Stimulated activated CD4-positive, alpha-beta T cell treated with anti-CD3 and anti-CD28 coated beads, Interleukin-2, amount 100 ng/mL, for 48 hours (primary cell): Measurements from ENCODE around the gene G3BP1.
"Not testable (repeated sequence)": the region's sequence is repeated elsewhere in the genome, so short reads cannot be mapped to it uniquely, and the experiment has no call there.

Experiments used
- DNase-seq, 2 donors: peaks; one replicate each; pipeline ENCODE4 v3.0.0-alpha.2; 2020

The G3BP1 gene

DNA sequence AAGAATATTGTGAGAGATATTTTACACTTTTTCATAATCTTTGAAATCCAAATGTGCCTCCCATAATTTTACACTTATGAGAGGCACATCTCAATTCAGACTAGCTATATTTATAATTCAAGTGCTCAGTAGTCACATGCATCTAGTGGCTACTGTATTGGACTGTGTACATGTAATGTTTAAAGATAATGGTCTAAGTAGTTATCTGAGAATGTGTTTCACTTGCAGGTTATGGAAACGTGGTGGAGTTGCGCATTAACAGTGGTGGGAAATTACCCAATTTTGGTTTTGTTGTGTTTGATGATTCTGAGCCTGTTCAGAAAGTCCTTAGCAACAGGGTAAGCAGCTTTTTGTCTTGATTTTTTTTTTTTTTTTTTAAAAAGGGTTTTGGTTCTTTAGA is 28.8 kb downstream of the G3BP1 start:
- no peak for DNase-seq

DNA sequence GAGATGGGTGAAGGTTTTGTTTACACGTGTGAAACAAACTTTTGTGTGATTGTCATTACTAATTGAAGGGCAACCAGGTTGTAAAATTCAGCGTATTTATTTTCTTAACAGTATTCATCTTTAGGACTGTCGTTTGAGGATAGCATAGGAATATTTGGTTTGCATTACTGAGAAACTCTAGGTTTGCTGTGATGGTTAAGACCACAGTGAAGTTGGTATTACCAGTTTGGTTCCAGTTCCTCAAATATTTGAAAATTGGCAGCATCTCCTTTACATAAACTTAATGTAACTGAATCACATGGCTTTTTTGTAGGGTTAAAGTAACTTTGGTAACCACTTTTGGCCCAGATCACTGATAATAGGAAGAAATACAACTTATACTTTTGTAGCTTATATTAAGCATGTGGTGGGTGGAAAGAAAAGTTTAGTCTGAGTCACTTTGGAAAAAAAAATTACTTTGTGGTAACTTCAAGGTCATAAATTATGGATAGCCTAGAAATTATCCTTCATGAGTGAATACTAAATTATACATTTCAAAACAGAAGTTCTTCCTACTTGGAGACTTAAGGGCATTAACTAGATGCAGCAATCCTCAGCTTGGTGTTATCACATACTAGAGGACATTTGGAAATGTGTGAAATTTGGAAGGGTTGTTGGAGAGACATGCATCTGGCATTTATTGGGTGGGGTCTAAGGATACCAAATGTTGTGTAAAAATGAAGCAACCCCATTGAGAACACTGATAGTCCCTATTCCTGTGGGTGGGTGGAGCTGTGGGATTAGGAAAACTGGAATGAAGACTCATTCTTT is 33.9 kb downstream of the G3BP1 start:
- no peak for DNase-seq

DNA sequence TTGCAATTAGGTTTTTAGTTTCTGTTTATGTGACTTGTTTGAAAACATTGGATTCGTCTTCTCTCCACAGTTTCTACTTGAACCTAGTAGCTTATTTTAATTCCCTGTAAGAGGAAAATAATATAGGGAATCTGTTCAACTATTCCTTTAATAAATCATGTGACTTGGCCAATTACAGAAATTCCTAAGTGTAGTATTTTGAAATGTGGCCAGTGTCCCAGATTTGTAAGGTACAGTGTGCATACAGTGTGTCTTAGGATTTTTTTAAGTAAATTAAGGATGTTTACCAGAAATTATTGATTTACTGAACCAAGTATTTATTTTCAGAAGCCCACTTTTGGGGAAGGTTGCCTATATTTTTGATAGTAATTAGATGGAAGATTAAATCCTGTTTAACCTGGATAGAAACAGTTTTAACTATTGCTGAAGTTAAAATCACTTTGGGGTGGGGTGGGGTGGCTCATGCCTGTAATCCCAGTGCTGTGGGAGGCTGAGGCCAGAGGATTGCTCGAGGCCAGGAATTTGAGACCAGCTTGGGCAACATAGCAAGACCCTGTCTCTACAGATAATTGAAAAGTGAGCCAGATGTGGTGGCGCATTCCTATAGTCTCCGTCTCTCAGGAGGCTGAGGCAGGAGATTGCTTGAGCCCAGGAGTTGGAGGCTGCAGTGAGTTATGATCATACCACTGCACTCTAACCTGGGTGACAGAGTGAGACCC is 36.9 kb downstream of the G3BP1 start:
- no peak for DNase-seq

- no peak for DNase-seq
These were observed 38.7 kb downstream of the G3BP1 start for GRCh38 chr5:151810449-151810848.

GRCh38 chr5:151810897-151811296 is 39.1 kb downstream of the G3BP1 start:
- DNase-seq: no peak

GRCh38 chr5:151811593-151812321 is 40.0 kb downstream of the G3BP1 start:
- DNase-seq: no peak

GRCh38 chr5:151812757-151813309 is 41.1 kb downstream of the G3BP1 start:
- DNase-seq: no peak

DNA sequence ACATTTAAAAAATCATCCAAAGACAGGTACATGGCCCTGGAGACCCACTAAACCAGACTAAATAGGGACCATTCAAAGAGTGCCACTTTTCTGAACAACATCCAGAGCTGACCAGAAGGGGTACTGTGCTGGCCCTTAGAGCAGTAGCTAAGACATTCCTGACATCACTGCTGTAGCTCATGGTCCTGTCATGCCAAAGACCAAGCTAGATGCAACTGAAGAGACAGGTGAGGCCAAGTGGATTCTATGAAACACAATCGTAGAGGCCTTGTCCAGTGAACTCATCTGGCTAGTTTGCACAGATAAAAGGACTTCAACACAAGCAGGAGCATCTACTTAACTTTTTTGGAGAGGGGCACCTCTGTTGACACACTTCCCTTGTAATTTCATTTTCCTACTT is 43.3 kb downstream of the G3BP1 start:
- DNase-seq: no peak

- no peak for DNase-seq
These were observed 48.1 kb downstream of the G3BP1 start for GRCh38 chr5:151819830-151820229.

DNA sequence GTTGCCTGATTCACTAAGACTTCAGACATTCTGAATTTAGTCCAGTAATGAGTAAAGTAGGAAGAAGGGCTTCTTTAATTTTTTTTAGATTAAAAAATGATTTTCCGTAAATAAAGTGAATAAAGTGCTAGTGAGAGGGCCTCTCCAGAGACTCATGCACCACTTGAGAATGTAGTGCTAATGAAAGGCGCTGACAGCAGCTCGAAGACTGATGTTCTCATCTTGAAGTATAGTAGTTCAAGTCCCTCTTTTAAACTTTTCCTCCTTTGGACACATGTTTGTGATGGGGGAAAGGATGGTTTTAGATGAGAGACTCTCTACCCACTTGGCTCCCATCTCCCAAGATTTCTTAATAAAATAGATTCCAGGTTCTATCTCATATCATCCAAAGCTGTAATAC is 48.5 kb downstream of the G3BP1 start:
- no peak for DNase-seq

DNA sequence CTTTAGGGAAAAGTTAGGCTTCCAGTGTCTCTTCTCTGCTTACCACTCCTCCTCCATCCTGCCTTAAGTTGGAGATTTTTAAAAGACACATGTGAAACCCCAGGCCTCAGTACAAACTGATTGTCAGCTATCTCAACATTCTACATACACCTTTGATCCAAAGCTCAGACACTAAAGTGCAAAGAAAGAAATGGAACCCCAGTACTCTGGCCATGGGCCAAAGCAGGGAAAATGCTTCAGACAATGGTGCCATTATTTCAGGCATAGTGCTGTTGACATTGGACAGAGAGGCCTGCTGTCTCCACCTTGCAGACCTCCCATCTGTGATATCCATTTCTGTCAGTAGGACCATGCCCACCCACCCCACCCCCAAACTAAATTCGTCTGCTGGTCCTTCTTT is 49.1 kb downstream of the G3BP1 start:
- DNase-seq: no peak

GRCh38 chr5:151822141-151822540 is 50.4 kb downstream of the G3BP1 start:
- no peak for DNase-seq

- DNase-seq: peak; percentile 12 to 17
These were observed 53.7 kb downstream of the G3BP1 start for GRCh38 chr5:151825445-151825844.

GRCh38 chr5:151829370-151829769 is 57.6 kb downstream of the G3BP1 start:
- no peak for DNase-seq

DNA sequence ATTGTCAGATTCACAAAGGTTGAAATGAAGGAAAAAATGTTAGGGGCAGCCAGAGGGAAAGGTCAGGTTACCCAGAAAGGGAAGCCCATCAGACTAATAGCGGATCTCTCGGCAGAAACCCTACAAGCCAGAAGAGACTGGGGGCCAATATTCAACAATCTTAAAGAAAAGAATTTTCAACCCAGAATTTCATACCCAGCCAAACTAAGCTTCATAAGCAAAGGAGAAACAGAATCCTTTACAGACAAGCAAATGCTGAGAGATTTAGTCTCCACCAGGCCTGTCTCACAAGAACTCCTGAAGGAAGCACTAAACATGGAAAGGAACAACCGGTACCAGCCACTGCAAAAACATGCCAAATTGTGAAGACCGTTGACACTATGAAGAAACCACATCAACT is 61.1 kb downstream of the G3BP1 start:
- DNase-seq: not testable (repeated sequence)

DNA sequence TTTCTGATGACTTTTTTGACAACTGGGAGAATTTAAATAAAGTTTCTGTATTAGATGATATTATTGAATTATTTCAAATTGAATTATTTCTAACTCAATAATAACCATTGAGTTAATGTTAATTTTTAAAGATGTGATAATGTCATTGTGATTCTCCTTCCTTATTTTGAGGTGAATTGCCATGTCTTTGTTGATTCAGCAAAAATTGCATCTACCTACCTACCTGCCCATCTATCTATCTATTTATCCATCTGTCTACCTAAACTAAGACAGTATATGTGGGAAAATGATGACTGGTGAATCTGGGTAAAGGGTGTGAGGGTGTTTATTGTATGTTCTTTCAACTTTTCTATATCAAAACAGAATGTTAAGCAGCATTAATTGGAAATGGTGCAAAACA is 75.0 kb downstream of the G3BP1 start:
- no peak for DNase-seq

DNA sequence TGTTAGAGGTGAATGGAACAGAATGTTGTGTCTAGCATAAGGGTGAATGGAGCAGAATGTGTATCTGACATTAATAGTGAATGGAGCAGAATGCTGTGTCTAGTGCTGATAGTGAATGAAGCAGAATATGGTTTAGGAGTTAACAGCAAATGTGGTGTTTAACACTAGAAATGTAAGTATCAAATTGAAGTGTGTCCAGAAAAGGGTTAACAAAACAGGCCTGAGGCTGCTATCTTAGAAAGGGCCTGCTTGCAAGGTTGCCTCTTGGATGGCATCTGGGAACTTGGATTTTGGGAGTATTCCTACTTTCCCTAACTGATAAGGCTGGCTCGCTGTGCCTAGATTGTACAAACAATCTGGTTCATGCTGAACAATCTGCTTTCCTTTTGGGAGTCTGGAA is 76.1 kb downstream of the G3BP1 start:
- no peak for DNase-seq

- no peak for DNase-seq
These were observed 83.9 kb downstream of the G3BP1 start for GRCh38 chr5:151855701-151856100.

DNA sequence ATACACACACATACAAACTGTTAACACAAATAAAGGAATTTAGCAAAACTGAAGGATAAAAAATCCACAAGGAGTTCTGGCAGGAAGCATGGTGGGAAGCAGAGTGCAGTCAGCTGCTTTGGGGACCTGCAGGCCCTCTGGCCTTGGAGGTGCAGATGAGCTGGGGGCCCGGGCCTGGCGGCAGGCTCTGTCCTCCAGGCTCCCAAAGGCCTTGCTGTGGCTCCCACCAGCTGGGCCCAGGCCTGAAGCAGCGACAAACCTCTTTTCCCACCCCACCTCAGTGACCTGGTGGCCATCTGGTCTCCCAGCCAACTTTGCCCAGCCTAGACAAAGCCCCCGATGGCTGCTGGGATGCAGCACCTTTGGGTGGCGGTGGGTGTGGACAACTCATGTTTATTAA is 85.1 kb downstream of the G3BP1 start:
- no peak for DNase-seq

GRCh38 chr5:151860867-151861266 is 89.1 kb downstream of the G3BP1 start:
- DNase-seq: not testable (repeated sequence)
